Urinary bladder (tissue), 4 donors: ENCODE data around the gene PAXIP1. TPM values are rescaled to one million over a fixed set of nuclear protein-coding genes. Genes with fewer than 3 reads are reported as not detected.

Experiments used
- DNase-seq: peaks from one replicate; pipeline ENCODE4 v3.0.0-alpha.2; 2015; ENCODE audit errors: extremely low spot score
- H3K27ac ChIP-seq: one replicate; pipeline ENCODE4 v1.5.1; 2013; ENCODE audit warnings: low read depth, mild to moderate bottlenecking, moderate library complexity
- H3K36me3 ChIP-seq: one replicate; pipeline ENCODE4 v1.6.1; 2013; ENCODE audit warnings: mild to moderate bottlenecking, moderate library complexity; ENCODE audit not compliant: insufficient read depth
- H3K4me1 ChIP-seq: one replicate; pipeline ENCODE4 v1.6.1; 2013; ENCODE audit warnings: mild to moderate bottlenecking, moderate library complexity; ENCODE audit not compliant: insufficient read depth
- H3K4me3 ChIP-seq: one replicate; pipeline ENCODE4 v1.5.1; 2013; ENCODE audit warnings: low read depth, low read length
- WGBS: extraction: QIAGEN DNeasy Blood & Tissue Kit; methylation state at CpG from one replicate; pipeline ENCODE4 v1.1.7; 2013; 5-methylcytosine and 5-hydroxymethylcytosine counted together
- polyA plus RNA-seq: library from polyadenylated mRNA; stranded (reverse); fragments of 200-250 nt; gene quantifications from one replicate; pipeline ENCODE4 v1.2.3, GENCODE V29; 2013
- total RNA-seq: library from RNA; depleted of rRNA; stranded (reverse); fragments of >200 nt; gene quantifications from one replicate; pipeline ENCODE4 v1.2.3, GENCODE V29; 2014
- donor health status: healthy with polysubstance abuse.
- donor health status: healthy.

PAXIP1 gene
- total and polyA plus RNA-seq, 2 donors, result 6.8 to 15.2 TPM

DNA sequence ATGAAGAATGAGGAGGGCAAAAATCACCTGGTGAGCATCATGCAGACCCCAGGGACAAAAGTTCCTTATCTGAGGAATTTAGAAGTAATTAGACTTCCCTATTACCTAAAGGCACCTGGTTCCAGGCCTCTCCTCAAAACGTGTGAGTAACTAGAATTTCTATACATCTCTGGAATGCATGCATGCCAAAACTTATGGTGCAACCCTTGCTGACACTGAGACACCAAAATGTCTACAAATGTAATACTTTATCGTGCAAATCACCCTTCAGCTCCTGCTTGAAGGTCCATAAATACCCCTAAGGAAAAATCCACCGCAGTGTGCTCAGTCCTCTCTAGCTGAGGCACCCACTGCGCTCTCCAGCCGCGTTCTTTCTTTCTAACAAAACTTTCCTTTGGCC lies 84.2 kb downstream of the PAXIP1 start:
- H3K4me1 ChIP-seq, result no peaks in the 10 kb centered on the region
- 78% methylated on average over 6 of the region's 6 CpGs for WGBS
- H3K4me3 ChIP-seq, result no peak overlapping the region
- no peaks in the 10 kb centered on the region for H3K36me3 ChIP-seq
- H3K27ac ChIP-seq, result no peak overlapping the region
- no peak for DNase-seq

DNA sequence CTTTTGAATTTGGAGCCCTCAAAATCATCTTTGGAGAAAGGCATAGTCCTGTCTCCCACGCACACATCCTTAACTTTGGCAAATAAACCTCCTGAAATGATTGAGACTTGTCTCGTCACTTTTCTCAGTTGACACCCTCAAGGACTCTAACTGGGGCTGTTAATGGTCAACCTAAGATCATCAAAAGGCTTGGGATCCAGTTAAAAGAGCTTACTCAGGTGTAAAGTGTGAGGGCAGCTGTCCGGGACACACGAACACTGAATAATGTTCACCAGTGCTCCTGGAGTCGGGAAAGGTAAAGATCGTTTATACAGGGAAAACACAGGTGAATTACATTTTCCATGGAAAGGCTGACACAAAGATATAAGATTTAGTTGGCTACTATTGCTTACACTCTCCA lies 84.7 kb downstream of the PAXIP1 start:
- Histone ChIP-seq H3K27ac (no peak overlapping the region), H3K36me3 (no peaks in the 10 kb centered on the region), H3K4me3 (no peak overlapping the region), H3K4me1 (no peaks in the 10 kb centered on the region)
- DNase-seq, result no peak
- WGBS, result 73% methylated on average over 6 of the region's 6 CpGs

DNA sequence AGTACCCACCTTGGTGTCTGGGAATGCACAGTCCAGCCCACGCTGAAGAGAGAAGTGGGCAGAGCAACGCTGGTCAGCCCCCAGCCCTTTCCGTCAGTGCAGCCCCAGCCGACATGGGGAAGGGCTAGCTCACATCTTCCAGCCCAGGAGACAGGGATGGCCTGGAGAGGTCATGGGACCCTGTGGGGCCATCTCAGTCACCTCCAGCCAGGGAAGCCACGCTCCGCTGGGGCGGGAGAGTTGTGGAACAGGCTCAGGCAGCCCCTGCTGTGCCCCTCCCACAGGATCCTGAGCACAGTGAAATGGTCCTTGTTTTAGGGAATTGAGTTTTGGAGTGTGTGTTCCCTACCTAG lies 85.1 kb downstream of the PAXIP1 start:
- Histone ChIP-seq H3K27ac (no peak overlapping the region), H3K4me1 (no peaks in the 10 kb centered on the region), H3K4me3 (no peak overlapping the region), H3K36me3 (no peaks in the 10 kb centered on the region)
- DNase-seq, result no peak
- 73% methylated on average over 7 of the region's 7 CpGs for WGBS

DNA sequence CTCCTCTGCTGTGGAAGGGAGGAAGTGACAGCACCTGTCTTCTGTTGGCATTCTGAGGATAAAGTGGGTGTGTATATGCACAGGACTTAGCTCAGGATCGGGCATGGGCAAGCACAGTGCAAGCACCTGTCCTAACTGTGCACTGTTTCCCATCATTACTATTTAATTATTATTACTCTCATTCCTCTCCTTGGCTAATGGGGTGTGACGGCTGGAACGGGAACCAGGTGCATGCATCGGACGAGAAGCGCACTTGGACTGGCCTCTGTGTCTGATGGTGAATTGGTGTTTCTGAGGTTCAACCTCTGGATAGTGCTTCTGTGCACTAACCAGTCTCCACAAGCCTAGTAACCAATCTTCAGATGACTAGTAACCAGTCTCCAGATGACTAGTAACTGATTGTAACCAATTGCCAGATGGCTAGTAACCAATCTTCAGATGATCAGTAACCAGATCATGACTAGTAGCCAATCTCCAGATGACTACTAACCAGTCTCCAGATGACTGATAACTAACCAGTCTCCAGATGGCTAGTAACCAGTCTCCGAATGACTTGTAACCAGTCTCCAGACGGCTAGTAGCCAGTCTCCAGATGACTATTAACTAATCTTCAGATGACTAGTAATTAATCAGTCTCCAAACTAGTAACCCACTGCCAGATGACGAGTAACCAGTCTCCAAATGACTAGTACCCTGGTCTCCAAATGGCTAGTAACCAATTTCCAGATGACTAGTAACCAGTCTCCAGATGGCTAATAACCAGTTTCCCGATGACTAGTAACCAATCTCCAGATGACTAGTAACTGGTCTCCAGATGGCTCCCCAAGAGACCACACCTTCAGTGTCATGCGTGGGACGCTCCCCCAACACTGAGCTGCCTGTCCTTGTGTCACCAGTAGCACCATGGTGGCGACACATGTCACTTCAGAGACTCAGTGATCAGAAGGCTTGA lies 85.8 kb downstream of the PAXIP1 start:
- H3K4me1 ChIP-seq, result no peaks in the 10 kb centered on the region
- WGBS, result 85% methylated on average over 13 of the region's 13 CpGs
- no peaks in the 10 kb centered on the region for H3K36me3 ChIP-seq
- no peak for DNase-seq
- no peak overlapping the region for H3K4me3 ChIP-seq
- no peak overlapping the region for H3K27ac ChIP-seq

DNA sequence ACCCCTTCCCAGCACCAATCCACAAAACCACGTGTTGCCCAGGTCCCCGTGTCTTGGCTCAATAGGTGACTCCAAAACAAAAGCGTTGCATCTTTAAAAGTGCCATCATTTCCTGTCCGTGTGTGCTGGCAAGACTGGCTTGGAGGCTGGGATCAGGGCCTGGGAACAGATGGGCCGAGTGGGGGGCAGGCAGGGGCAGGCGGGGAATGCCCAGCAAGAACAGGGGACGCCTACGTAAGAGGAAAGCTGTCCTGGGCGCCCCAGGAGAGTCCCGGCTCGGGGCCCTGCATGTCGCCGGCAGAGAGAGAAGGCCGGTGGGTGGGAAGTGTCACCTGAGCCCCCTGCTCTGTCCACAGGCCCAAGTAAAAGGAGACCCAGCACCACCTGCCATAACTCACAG lies 86.5 kb downstream of the PAXIP1 start:
- WGBS, result 80% methylated on average over 14 of the region's 14 CpGs
- Histone ChIP-seq H3K27ac (no peak overlapping the region), H3K4me3 (no peak overlapping the region), H3K36me3 (no peaks in the 10 kb centered on the region), H3K4me1 (no peaks in the 10 kb centered on the region)
- no peak for DNase-seq

DNA sequence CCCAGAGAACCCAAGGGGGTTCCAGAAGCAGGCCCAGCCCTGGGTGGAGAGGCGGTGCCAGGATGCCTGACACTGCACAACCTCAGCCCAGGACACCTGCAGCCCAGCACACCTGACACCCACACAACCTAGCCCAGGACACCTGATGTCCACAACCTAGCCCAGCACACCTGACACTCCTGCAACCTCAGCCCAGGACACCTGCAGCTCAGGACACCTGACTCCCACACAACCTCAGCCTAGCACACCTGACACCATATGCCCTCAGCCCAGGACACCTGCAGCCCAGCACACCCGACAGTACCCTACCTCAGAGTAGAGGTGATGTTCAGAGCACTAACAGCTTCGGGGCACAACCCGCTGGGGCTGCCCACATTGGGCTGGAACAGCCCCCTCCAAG lies 87.3 kb downstream of the PAXIP1 start:
- H3K4me1 ChIP-seq, result no peaks in the 10 kb centered on the region
- WGBS, result 91% methylated on average over 4 of the region's 4 CpGs
- H3K27ac ChIP-seq, result no peak overlapping the region
- H3K4me3 ChIP-seq, result no peak overlapping the region
- no peaks in the 10 kb centered on the region for H3K36me3 ChIP-seq
- no peak for DNase-seq

DNA sequence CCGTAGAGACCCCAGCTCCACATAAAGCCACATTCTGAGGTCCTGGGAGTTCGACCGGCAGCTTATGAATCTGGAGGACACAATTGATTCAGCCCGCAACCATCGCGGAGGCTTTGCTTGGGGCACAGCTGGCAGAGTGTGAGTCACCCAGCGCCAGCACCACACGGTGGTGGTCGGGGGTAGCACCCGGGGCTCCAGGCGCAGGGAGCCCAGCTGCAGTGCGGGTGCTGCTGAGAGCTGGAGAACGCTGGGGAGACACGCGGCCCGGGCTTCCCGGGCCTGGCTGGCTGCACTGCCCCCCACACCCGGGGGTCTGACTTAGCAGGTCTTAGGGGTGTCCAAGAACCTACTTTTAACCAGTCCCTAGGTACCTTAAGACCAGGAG lies 87.9 kb downstream of the PAXIP1 start:
- WGBS, result 78% methylated on average over 18 of the region's 18 CpGs

DNA sequence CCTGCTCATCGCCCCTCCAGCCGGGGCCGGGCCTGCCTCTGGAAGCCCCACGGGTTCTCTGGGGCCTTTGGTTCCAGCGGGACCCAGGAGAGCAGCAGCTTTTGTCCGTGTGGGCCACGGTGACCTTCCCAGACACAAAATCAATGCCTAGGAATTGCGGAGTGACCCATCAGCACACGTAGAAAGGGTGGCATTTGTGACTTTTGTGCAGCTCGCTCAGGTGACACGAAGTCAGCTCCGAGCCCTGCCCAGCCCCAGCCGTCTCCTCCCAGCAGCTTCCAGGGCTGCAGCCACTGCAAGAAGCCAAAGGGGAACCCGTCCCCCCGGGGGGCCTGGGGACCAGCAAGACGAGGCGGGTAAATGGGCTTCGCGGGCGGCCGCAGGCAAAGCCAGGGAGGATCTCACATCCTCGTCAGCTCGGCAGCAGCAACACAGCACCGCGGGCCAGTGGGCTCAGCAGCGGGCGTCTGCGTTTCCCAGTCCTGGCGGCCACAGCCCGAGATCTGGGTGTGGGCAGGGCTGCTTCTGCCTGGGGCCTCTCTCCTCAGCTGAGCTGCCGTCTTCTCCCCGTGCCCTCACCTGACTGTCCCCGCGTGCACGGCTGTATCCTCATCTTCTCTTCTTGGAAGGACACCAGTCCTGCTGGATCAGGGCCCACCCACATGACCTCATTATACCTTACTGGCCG lies 88.5 kb downstream of the PAXIP1 start:
- DNase-seq, result no peak
- Histone ChIP-seq H3K27ac (no peak overlapping the region), H3K4me3 (no peak overlapping the region), H3K36me3 (no peaks in the 10 kb centered on the region), H3K4me1 (no peaks in the 10 kb centered on the region)
- 48% methylated on average over 36 of the region's 36 CpGs for WGBS

More for the DNA sequence above, 87.9 kb downstream of the PAXIP1 start:
- H3K27ac ChIP-seq, result no peak overlapping the region
- no peak for DNase-seq
- H3K4me3 ChIP-seq, result no peak overlapping the region
- H3K4me1 ChIP-seq, result no peaks in the 10 kb centered on the region
- H3K36me3 ChIP-seq, result no peaks in the 10 kb centered on the region

DNA sequence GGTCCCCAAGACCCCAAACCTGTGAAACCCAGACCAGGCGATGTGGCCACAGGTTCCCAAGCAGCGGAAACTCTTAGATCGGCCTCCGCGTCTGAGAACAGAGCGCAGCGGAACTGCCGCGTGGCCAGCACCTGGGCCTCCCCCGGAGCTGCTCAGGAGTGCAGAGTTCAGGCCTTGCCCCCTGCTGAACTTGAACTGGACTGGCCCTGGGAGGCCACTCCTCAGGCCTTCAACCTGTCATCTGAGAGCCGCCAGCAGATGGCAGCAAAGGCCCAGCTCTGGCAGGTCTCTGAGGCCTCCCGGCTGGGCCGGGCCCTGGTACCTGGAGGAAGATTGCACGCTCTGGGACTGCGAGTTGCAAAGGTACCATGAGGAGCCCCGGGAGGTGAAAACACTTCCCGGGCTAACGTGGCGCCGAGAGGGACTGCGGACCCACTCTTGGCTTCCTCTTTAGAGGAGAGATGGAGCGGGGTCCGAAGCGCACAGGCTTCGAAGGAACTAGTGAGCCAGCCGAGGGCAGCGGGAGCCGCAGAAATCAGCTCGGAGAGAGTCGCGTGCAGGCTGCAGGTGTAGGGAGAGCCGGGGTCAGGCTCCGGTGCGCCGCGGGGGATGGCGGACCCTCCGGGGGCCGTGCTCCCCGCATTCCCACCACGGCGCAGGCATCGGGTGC lies 89.2 kb downstream of the PAXIP1 start:
- no peak for DNase-seq
- H3K4me3 ChIP-seq, result no peak overlapping the region
- WGBS, result 11% methylated on average over 43 of the region's 43 CpGs

DNA sequence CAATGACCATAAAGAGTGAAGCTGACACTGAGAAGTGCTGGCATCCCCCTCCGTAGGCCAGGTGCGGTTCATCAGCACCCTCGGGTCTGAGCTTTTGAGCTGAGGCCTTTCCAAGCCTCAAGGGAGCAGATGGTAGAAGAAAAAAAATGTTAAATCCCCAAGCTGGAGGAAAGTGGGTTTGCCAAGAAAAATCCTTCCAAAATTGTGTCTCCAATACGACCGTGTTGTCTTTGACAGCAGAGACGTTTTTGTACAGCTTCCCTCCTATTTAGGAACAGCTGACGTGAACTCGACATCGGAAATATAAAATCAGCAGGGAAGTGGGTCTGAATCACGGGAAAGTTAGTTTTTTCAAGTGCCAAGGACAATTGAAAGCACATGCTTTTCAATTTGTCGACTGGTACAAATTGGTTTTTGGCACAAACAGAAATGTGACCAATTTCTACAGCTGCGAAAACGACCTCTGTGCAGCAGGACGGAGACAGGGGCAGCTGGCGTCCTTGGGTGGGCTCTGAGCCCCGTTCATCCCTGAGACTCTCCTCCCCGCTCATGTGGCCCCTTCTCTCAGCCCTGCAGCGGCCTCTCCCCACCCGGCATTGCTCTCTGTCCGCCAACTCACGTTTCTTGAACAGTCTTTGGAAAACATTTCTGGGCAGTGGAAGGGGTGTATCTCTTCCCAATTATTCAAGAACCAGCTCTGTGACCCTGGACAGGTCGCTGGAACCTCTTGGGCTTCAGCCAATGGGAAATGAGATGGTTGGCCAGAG lies 89.9 kb downstream of the PAXIP1 start:
- 66% methylated on average over 22 of the region's 22 CpGs for WGBS

More for the DNA sequence above, 89.2 kb downstream of the PAXIP1 start:
- H3K36me3 ChIP-seq, result no peaks in the 10 kb centered on the region
- H3K4me1 ChIP-seq, result no peaks in the 10 kb centered on the region
- no peak overlapping the region for H3K27ac ChIP-seq

DNA sequence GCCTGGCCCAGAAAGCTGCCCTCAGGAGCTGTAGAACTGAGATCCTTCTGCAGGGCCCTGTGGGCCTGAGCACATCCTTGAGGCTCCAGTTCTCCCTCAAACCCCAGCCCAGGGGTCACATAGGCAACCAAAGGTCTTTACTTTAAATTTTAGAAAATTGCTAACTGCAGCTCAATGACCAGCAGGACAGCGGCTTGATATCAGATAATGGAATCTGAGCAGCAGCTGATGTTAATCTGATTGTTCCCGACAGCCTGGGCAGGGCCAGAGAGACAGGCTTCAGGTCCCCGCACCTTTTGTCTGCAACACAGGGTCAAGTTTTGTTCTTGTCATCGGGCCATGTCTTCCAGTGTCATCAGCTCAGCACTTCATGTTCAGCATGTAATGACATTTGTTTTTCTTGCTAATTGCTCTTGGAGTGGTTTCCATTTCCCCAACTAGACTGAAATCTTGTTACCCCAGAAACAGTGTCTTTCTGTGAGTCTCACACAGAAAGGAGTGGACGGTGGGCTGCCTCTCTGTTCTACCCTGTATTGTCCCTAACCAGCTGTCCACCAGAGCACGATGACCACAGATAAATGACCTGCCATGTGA lies 91.0 kb downstream of the PAXIP1 start:
- 81% methylated on average over 6 of the region's 6 CpGs for WGBS
- Histone ChIP-seq H3K27ac (no peak overlapping the region), H3K36me3 (no peaks in the 10 kb centered on the region), H3K4me3 (no peak overlapping the region), H3K4me1 (no peaks in the 10 kb centered on the region)
- DNase-seq, result no peak

More for the DNA sequence above, 89.9 kb downstream of the PAXIP1 start:
- H3K4me3 ChIP-seq, result no peak overlapping the region
- H3K36me3 ChIP-seq, result no peaks in the 10 kb centered on the region
- no peak for DNase-seq
- H3K27ac ChIP-seq, result no peak overlapping the region
- H3K4me1 ChIP-seq, result no peaks in the 10 kb centered on the region

DNA sequence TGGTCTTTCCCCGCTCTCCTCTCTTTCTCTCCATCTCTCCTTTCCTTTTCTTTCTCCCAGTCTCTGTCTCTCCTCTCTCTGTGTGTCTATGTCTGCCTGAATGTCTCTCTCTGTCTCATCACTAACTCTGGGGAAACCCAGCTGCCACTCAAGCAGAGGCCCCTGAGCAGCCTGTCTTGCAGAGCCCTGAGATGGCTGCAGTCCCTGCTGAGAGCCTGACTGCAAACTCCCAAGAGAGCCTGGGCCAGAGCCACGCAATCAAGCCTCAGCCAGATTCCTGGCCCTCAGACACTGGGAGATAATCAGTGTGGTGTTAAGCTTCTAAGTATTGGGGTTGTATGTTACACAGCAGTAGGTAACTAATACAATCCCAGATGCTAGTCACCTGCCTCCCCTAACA lies 91.5 kb downstream of the PAXIP1 start:
- WGBS, result 91% methylated on average over 2 of the region's 2 CpGs
- H3K36me3 ChIP-seq, result no peaks in the 10 kb centered on the region
- H3K4me1 ChIP-seq, result no peaks in the 10 kb centered on the region
- no peak overlapping the region for H3K4me3 ChIP-seq
- DNase-seq, result no peak
- no peak overlapping the region for H3K27ac ChIP-seq

DNA sequence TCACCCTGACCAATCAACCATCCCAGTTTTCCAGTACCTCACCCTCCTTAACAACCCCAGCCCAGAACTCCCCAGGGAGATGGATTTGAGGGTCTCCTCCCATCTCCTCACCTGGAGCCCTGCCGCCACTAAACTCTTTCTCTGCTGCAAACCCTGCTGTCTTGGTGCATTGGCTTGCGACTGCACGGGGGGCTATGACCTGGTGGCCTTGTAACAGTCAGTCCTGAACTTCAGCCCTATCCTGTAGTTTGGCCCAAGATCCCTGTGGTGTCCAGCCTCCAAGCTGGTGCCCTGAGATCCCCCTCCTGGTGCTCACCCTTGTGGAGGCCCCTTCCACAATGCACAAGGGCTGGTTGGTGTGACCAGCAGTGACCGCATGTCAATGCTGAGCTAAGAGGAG lies 91.9 kb downstream of the PAXIP1 start:
- DNase-seq, result no peak

More for the DNA sequence above, 91.9 kb downstream of the PAXIP1 start:
- Histone ChIP-seq H3K36me3 (no peaks in the 10 kb centered on the region), H3K4me3 (no peak overlapping the region), H3K4me1 (no peaks in the 10 kb centered on the region), H3K27ac (no peak overlapping the region)
- 99% methylated on average over 4 of the region's 4 CpGs for WGBS
